SHP77 (cell line): ENCODE measurements around the gene IFNGR2.
"Not testable (repeated sequence)": the region's sequence is repeated elsewhere in the genome, so short reads cannot be mapped to it uniquely, and the experiment has no call there.

Experiments used
- DNase-seq, 2 experiments: peaks; one replicate each; lab custom pipeline; 2025; lab: John Stamatoyannopoulos, UW

The IFNGR2 gene

DNA sequence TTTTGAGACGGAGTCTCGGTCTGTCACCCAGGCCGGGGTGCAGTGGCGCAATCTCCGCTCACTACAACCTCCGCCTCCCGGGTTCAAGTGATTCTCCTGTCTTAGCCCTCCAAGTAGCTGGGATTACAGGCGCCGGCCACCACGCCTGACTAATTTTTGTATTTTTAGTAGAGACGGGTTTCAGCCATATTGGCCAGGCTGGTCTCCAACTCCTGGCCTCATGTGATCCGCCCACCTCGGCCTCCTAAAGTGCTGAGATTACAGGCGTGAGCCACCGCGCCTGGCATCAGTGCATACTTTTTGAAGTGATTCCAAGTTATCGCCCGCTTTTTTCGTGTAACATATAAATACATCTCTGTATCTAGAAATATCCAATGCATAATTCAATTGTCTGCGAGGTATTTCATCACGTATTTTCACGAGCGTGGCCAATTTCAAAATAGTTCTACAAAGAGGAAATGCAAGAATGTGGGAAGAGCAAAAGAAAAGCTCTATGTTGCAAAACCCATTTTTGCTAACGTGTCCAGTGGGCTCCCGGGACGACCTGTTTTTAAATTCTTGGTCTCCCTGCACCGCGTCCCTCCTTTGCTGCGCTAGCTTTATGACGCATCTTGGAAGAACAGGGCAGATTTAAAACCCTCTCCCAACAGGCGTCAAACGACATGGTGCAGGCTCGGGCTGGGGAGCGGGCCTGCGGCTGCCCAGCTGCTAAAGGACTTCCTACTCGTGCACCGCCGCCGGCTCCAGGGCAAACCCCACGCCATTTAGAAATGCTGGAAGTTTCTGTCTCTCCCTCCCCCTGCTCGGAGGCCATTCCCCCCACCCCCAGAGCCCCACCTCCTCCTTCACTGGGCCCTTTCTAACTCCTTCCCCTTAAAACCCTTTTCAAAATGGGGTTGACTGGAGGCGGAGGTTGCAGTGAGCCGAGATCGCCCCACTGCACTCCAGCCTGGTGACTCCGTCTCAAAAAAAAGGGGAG is 923 bp upstream of the IFNGR2 start:
- no peak for DNase-seq

DNA sequence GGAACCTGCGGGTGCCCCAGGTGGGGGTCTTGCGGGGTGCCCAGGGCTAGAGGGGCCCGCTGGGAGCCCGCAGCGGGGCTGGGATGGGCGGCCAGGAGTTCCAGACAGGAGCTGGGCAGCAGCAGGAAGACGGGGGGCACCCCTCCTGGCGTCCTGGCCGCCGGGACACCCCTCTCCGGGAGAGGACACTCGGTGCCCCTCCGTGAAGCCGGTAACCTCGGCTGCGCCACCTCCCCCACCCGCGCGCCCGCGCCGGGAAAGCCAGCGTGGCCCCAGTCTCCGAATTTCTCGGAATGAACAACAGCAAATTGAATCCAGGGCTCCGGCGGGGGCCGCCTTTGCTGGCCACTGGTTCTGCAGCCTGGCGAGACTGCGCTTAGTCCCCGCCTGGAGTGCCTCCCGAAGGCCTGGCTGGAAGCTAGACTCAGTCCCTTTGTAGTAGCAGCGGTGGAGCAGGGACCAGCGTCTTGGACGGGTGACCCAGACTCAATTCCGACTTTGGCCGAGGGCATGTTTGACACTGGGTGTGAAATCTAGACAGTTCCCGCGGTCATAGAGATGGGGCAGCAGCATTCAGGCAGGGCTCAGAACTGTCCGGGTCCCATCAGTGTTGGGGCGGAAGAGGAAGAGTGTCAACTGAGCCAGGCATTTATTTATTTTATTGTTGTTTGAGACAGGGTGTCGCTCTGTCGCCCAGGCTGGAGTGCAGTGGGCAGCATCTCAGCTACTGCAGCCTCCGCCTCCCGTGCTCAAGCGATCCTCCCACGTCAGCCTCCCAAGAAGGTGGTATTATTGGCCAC is 773 bp downstream of the IFNGR2 start:
- peak; percentile 34 to 60 for DNase-seq

DNA sequence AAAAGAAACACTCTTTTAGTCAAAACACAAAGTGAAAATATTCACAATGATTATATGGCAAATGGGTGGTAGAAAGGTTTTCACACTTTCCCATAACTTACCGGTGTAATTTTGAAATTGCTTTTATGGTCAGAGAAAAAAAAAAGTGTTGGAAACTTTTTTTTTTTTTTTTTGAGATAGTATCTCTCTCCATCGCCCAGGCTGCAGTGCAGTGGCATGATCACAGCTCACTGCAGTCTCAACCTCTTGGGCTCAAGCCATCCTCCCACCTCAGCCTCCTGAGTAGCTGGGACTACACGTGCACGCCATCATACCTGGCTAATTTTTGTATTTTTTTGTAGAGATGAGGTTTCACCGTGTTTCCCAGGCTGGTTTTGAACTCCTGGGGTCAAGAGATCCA is 3.3 kb downstream of the IFNGR2 start:
- DNase-seq, result no peak

DNA sequence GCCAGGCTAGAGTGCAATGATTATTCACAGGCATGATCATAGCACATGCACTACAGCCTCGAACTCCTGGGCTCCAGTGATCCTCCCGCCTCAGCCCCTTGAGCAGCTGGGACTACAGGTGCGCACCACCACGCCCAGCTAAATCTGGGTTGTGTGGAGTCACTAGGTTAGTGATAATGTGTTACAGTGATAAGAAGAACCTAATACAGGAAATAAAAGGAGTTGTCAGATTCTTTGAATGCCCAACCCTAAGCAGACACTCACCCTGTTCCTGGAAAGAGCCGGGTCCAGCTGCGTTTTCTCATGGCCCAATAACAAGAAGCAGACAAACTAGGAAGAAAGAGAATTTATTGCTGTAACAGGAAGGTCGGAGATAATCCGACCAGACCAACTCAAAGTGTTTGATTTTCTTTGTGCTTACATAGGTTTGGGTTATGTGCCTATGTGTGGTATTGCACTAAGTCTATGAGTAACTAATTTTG is 8.8 kb downstream of the IFNGR2 start:
- DNase-seq, result no peak

DNA sequence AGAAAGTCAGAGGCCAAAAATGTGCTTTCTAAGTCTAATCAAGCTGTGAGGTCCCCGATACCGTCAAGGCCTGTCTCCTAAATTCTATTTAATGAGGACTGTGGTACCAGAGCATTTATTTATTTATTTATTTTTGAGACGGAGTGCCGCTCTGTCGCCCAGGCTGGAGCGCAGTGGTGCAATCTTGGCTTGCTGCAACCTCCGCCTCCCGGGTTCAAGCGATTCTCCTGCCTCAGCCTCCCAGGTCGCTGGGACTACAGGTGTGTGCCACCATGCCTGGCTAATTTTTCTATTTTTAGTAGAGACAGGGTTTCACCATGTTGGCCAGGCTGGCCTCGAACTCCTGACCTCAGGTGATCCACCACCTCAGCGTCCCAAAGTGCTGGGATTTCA is 9.2 kb downstream of the IFNGR2 start:
- not testable (repeated sequence) for DNase-seq

DNA sequence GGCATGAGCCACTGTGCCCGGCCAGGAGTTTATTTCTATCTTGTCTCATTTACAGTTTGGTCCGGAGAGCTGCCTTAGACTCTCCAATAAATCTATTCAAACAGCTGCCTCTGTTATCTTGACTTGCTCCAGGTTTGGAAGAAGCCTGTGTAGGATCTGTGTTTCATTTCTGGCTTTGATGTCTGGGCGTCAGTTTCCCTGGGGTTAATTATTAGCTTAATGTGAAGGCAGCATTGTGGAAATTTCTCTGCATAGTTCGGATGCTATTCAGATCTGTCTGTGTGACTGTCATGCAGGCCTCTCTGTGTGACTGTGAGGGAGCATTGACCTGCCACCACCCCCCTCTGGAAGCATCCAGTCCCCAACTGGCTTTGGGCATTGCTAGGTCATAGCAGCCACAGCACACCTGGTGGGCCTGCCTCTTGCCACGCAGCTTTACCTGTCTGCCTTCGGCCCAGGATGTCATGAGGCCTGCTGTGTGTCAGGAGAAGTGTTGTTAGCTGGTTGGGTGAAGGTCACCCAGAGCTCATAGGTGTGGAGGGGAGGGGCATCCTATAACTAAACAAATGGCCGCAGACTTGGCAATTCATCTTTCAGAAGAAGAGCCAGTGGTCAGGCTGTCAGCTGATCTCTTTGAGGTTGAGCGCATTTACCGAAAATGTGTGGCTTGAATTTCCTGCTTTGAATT is 9.8 kb downstream of the IFNGR2 start:
- no peak for DNase-seq

DNA sequence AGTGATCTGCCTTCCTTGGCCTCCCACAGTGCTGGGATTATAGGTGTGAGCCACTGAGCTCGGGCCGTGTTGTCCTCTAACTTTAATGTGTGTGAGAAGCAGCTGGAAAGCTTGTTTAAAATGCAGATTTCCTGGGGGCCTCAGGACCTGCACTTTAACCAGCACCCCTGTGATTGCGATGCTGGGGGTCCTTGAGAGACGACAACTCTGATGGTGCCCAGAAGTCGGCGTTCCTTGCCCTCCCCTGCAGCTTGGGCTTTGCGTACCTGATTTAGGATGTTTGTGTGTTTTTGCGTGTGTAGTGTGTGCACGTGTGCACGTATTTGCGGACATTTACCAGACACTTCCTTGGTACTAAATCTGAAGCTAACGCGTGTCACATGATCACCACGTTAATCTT is 10.9 kb downstream of the IFNGR2 start:
- no peak for DNase-seq

DNA sequence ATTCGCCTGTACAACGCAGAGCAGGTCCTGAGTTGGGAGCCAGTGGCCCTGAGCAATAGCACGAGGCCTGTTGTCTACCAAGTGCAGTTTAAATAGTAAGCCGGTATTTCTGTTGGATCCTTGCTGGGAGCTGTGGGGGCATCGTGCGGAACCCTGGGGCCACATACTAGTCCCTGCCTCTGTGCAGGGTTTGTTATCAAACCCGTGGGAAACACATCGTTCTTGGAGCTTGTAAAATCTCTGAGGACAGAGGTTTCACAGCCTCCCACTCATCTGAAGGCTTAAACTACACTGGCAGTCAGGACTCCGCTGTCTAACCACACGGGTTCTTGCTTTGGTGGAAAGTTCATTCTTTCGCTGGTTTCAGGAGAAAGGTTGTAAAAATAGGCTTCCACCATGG is 11.7 kb downstream of the IFNGR2 start:
- DNase-seq, result no peak

DNA sequence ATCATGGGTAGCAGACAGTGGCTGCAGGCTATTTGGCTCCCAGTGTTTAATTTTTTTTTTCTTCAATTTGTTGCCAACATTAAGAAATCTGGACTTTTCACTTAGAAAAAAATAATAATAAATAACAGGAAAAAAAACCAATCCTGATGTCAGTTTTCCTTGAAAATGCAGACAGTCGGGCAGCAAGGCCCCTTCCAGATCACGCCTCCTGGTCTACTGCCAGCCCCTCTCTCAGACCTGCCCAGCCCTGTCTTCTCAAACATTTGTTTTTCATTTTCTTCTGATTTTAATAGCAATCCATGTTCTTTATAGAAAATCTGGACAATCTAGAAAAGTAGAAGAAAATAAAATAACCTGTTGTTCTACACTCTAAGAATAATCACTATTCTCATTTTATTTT is 15.5 kb downstream of the IFNGR2 start:
- DNase-seq, result no peak

DNA sequence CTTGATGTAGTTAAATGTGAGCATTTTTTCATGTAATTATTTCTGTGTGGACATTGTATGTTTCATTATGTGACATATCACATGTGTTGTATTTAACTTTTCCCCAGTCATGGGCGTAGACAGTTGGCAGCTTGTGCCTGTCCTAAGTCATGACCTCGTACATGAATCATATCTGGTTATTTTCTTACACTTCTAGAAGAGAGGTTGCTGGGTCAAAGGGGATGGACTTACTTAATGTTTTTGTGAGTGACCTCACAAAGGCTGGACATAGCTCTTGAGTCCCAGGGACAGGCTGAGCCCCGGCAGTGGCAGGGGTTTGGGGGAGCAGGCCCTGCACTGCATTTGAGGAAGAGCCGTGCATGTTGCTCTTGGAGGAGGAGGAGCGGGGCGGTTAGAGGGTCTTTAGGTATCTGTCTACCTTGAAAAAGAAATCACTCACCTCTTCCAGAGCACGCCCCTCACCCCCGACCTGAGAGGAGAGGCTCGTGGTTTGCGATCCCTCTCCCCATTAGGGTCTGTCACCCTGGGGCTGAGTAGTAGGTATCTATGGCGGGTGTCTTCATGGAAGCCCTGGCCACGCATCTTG is 16.4 kb downstream of the IFNGR2 start:
- no peak for DNase-seq

DNA sequence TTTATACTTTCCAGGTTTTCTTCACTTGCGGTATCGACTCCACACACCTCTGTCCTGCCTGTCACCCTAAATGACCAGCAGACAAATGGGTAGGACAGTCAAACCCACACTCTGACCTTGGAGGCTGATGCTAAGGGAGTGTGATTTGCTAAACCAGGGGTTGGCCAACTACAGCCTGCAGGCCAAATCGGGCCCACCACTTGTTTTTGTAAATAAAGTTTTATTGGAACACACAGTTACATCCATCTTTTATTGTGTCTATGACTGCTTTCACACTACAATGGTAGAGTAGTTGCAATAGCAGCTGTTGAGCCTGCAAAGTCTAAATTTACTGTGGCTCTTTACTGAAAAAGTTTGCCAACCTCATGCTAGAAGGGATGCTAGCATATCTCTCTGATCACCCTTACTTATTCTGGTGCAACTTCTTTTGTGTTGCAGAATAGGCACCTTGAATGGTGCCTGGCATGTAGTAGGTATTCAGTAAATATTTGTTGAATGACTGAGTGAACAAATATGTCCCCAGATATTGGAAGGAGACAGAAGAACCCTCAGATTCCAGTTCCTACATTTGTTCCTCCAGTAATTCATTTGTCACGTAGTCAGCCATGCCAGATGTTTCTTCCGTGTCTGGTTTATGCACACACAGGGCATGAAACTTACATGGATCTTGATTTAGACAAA is 18.6 kb downstream of the IFNGR2 start:
- DNase-seq, result no peak

DNA sequence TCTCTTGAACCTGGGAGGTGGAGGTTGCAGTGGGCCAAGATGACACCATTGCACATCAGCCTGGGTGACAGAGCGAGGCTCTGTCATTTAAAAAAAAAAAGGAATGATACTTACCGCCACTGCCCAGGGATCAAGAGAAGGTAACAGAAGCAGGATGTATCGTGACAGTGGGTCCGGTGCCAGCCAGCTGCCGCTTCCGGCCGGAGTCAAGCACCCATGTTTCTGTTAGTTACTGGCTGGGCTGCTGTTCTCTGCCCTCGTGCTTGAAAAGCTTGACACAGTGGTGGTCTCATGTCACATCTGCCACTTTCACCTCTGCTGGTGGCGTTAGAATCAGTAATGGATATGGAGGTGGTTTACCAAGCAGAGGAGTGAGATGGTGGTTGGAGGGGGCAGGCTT is 21.0 kb downstream of the IFNGR2 start:
- DNase-seq, result no peak

DNA sequence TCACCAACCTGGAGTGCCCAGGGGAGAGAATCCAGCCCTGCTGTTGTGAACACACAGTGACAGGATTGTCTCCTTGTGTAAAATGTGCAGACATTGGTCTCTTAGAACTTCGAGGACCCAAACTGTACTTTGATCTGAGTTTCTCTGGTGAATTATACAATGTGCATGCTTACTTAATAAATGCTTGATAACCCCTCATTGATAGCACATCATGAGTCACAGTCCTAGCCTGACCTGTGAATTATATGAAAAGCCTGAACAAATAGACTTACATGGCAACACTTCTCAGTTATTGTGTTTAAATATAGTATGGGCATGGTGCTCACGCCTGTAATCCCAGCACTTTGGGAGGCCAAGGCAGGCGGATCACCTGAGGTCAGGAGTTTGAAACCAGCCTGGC is 22.6 kb downstream of the IFNGR2 start:
- no peak for DNase-seq

DNA sequence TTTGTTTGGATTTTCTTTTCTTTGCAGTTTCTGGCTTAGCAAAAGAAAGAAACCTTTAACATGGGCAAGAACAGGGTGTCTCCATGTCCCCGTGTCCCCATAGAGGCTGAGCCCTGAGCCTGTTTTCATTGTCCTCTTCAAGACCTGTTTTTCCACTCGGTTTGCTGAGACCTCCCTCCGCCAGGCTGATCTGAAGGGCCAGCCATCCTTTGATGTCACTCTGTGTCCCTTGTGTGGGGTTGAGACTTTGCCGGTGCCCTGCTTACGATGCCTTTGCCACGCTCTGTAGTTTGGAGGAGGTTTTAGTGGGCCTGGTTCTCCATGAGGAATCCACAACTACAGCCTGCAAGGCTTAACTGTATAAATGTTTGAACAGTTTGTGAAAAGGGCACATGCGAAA is 23.8 kb downstream of the IFNGR2 start:
- no peak for DNase-seq

DNA sequence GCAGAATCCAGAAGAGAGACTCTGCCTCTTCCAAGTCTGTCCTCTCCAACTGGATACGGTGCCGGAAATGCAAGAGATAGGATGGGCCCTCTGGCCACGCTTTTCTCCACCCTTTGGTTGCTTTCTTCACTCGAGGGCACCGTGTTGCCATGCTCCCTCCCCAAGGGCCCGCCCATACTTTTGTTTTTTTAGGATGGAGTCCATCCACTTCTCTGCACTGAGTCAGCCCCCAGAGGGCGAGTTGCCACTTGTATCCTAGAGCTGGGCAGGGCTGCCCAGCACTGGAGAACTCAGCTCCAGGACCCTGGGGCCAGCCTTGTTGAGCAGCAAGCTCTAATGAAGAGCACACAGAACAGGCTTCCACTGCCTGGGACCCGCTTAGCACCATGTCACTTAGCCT is 25.5 kb downstream of the IFNGR2 start:
- no peak for DNase-seq

DNA sequence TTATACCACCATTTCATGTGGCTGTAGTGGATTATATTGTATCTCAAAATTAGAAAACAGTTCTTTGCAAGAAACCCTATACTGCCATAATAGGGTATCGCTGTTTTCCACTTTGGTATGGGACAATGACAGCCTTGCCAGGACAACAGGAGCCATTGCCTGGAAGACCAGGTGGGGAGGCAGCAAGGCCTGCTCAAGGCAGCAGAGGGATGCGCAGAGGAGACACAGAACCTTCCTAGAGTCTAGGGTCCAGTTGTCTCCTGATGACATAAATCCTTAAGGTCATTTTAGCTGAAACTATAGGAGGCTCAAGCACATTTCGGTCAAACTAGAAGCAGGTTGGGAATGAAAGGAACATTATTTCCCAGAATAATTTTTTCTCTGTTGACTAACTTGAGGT is 27.6 kb downstream of the IFNGR2 start:
- DNase-seq, result no peak

DNA sequence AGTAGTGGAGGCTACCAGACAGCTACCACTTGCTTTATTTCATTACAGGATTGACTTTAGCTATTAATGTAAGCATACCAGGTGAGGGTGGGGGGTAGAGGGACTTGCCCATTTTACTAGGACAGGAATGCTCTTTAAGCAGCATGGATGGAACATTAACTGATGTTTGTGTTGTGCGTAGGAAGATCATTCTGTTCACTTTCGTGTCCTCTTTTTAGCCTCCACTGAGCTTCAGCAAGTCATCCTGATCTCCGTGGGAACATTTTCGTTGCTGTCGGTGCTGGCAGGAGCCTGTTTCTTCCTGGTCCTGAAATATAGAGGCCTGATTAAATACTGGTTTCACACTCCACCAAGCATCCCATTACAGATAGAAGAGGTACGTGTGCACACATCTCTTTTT is 29.3 kb downstream of the IFNGR2 start:
- no peak for DNase-seq

DNA sequence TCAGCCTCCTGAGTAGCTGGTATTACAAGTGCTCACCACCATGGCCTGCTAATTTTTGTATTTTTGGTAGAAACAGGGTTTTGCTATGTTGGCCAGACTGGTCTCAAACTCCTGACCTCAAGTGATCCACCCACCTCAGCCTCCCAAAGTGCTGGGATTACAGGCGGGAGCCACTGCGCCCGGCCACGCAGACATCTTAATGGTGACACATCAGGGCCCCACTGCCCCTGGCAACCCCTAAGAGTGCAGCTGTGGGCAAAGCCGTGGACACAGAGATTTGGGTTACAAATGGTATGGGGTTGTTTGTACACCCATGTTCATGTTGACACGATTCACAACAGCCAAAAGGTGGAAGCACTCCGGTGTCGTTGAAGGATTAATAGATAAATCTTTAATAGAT is 29.8 kb downstream of the IFNGR2 start:
- DNase-seq, result no peak

DNA sequence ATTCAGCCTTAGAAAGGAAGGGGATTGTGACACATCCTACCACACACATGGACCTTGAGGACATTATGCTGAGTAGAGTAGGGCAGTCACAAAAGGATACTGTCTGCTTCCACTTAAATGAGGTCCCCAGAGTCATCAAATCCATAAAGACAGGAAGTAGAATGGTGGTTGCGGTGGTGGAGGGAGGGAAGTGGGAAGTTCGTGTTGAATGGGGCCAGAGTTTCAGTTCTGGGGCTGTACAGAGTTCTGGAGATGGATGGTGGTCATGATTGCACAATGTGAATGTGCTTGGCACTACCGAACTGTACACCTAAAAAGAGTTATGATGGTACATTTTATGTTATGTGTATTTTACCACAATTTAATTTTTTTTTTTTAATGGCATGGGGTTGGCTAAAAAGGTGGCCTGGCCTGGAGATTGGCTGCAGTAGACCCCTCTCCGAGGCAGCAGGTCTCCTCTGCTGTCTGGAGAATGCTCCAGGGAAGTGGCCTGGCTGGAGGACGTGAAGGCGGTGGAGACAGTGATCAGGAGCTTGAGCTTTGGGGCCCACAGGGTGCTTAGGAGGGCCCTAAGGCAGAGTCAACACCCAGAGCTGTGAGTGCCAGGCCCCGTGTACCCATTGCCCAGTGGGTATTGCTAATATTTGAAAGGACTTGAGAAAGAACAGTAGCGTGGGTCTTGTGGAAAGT is 30.4 kb downstream of the IFNGR2 start:
- no peak for DNase-seq

DNA sequence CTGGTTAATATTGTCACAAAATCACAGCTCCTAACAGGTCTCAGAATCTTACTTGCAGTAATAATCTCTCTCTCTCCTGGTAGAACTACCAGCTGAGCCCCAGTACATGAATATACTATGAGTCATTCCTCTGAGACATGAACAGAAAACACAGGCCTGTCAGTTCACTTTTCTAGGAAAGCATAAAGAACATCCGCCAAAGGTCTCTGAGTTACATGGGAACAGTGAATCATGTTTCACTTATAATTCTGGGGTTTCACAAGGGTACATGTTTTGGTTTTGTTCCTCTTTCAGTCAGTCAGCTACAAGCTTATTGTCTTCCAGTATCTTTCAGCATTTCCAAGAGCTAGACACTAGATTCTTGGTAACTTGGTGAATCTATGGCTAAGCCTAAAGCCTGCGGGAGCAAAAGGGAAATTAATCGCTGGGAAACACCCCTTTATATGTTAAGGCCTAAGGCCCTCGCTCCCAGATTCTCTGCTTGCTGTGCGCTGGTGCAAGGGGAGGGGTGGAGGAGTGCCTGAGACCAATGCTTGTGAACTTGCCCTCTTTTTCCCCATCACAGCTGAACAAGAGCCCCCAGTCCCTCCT is 31.7 kb downstream of the IFNGR2 start:
- DNase-seq, result no peak
